GM12864 (cell line): Measurements from ENCODE around the gene MED20.

Source experiments
- DNase-seq: peaks from one replicate; pipeline ENCODE4 v3.0.0-alpha.2; 2011; ENCODE audit warnings: low read depth
- H3K4me3 ChIP-seq: 2 replicates; pipeline ENCODE4 v1.5.1; 2011; ENCODE audit warnings: mild to moderate bottlenecking, low read depth, low read length, control low read depth
- TF ChIP-seq, protein P1 (sequence below): IDR thresholded peaks from 2 replicates; pipeline ENCODE4 v1.5.1; 2011; ENCODE audit warnings: low read depth, mild to moderate bottlenecking, moderate library complexity, low read length, control low read depth, inconsistent platforms; ENCODE audit errors: missing control alignments

Gene MED20

GRCh38 chr6:41964201-41964887 is 43.4 kb upstream of the MED20 start:
- DNase-seq, result no peak
- TF ChIP-seq, protein P1, sequence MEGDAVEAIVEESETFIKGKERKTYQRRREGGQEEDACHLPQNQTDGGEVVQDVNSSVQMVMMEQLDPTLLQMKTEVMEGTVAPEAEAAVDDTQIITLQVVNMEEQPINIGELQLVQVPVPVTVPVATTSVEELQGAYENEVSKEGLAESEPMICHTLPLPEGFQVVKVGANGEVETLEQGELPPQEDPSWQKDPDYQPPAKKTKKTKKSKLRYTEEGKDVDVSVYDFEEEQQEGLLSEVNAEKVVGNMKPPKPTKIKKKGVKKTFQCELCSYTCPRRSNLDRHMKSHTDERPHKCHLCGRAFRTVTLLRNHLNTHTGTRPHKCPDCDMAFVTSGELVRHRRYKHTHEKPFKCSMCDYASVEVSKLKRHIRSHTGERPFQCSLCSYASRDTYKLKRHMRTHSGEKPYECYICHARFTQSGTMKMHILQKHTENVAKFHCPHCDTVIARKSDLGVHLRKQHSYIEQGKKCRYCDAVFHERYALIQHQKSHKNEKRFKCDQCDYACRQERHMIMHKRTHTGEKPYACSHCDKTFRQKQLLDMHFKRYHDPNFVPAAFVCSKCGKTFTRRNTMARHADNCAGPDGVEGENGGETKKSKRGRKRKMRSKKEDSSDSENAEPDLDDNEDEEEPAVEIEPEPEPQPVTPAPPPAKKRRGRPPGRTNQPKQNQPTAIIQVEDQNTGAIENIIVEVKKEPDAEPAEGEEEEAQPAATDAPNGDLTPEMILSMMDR, result no peak
- H3K4me3 ChIP-seq, result no peak overlapping the region

GRCh38 chr6:41963371-41963770 is 42.4 kb upstream of the MED20 start:
- no peak overlapping the region for H3K4me3 ChIP-seq
- TF ChIP-seq, protein P1, result no peak
- DNase-seq, result no peak

- H3K4me3 ChIP-seq, result no peak overlapping the region
- TF ChIP-seq, protein P1, result no peak
- DNase-seq, result no peak
These were observed 39.1 kb upstream of the MED20 start for GRCh38 chr6:41960028-41960427.

GRCh38 chr6:41958022-41958856 is 37.3 kb upstream of the MED20 start:
- TF ChIP-seq, protein P1, result no peak
- no peak overlapping the region for H3K4me3 ChIP-seq
- DNase-seq, result no peak

DNA sequence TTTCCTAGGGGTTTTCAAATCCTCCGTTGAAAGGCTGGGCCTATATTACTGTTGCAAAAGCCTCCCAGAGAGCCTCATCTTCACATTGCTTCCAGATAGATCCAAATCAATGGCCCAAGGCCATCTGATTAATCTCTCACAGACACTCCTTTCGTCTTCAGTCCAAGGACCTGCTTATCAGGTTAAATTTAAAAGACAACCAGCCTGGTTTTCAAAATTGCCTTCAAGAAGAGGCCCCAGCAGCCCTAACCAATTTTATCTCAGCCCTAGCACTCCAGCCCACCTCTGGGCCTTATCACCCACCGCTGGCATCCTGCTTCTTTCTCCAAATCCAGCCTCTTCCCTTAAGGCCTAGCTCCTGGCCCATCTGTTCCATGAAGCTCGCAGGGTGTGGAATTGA is 36.2 kb upstream of the MED20 start:
- TF ChIP-seq, protein P1, result no peak
- H3K4me3 ChIP-seq, result no peak overlapping the region
- no peak for DNase-seq

DNA sequence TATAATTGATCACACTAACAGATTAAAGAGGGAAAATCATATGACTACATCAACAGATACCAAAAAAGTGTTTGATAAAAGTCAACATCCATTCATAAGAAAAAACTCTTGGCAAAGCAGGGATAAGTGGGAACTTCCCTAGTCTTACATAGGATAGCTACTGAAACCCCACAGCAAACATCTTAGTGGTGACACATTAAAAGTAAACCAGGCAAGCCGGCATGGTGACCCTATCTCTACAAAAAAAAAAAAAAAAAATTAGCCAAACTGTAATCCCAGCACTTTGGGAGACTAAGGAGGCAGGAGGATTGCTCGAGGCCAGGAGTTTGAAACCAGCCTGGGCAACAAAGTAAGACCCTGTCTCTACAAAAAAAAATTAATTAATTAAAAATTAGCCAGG is 34.5 kb upstream of the MED20 start:
- TF ChIP-seq, protein P1, result no peak
- DNase-seq, result no peak
- no peak overlapping the region for H3K4me3 ChIP-seq
